ENCODE data around the gene SERPING1.

DNA sequence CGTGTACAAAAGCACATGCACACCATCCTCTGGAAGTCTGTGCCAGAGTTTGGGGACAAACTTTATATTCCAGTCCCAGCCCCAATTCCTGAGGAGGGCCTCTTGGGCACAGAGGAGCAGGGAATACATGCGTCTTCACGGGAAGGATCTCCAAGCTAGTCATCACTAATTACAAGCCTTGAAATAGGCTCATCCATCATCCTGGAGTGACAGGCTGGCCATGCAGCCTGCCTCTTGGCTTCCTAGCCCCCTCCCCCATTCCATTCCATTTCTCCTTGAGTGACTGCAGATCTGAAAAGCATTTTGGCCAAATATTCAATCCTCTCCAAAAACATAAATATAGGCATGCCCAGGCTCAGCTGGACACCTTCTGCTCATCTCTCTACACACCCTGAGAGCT, 24.8 kb downstream of the SERPING1 start:
- TF ChIP-seq, protein P1, sequence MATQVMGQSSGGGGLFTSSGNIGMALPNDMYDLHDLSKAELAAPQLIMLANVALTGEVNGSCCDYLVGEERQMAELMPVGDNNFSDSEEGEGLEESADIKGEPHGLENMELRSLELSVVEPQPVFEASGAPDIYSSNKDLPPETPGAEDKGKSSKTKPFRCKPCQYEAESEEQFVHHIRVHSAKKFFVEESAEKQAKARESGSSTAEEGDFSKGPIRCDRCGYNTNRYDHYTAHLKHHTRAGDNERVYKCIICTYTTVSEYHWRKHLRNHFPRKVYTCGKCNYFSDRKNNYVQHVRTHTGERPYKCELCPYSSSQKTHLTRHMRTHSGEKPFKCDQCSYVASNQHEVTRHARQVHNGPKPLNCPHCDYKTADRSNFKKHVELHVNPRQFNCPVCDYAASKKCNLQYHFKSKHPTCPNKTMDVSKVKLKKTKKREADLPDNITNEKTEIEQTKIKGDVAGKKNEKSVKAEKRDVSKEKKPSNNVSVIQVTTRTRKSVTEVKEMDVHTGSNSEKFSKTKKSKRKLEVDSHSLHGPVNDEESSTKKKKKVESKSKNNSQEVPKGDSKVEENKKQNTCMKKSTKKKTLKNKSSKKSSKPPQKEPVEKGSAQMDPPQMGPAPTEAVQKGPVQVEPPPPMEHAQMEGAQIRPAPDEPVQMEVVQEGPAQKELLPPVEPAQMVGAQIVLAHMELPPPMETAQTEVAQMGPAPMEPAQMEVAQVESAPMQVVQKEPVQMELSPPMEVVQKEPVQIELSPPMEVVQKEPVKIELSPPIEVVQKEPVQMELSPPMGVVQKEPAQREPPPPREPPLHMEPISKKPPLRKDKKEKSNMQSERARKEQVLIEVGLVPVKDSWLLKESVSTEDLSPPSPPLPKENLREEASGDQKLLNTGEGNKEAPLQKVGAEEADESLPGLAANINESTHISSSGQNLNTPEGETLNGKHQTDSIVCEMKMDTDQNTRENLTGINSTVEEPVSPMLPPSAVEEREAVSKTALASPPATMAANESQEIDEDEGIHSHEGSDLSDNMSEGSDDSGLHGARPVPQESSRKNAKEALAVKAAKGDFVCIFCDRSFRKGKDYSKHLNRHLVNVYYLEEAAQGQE (IDR thresholded peaks at IDR 0.05; ENCODE audit: insufficient read depth in 1 of 2, low read depth in 2 of 2, low read length in 1 of 2): no peak
- TF ChIP-seq, protein P2, sequence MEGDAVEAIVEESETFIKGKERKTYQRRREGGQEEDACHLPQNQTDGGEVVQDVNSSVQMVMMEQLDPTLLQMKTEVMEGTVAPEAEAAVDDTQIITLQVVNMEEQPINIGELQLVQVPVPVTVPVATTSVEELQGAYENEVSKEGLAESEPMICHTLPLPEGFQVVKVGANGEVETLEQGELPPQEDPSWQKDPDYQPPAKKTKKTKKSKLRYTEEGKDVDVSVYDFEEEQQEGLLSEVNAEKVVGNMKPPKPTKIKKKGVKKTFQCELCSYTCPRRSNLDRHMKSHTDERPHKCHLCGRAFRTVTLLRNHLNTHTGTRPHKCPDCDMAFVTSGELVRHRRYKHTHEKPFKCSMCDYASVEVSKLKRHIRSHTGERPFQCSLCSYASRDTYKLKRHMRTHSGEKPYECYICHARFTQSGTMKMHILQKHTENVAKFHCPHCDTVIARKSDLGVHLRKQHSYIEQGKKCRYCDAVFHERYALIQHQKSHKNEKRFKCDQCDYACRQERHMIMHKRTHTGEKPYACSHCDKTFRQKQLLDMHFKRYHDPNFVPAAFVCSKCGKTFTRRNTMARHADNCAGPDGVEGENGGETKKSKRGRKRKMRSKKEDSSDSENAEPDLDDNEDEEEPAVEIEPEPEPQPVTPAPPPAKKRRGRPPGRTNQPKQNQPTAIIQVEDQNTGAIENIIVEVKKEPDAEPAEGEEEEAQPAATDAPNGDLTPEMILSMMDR (IDR thresholded peaks at IDR 0.05): no peak
- no peak for TF ChIP-seq TCF7L2 (IDR thresholded peaks at IDR 0.05; ENCODE audit: low read depth, low read length)
- no peak for TF ChIP-seq POLR2AphosphoS5 (IDR thresholded peaks at IDR 0.05; ENCODE audit: low read depth, low read length)
- TF ChIP-seq SIN3A (IDR thresholded peaks at IDR 0.05; ENCODE audit: borderline replicate concordance, insufficient read depth, low read depth, low read length): no peak
